Right atrium auricular region (tissue), 2 donors: ENCODE data around the gene PTTG1. TPM values are rescaled to one million over a fixed set of nuclear protein-coding genes. Genes with fewer than 3 reads are reported as not detected.

Experiments used
- DNase-seq: peaks from one replicate; pipeline ENCODE4 v3.0.0-alpha.2; 2019; ENCODE audit warnings: low spot score
- H3K27ac ChIP-seq, 2 donors: fragments of 200-600 bp; sonication (generic); 1 replicate in 1 of 2; 2 replicates in 1 of 2; pipeline ENCODE4 v1.5.1; 2016 to 2019
- H3K27me3 ChIP-seq, 2 donors: fragments of 200-600 bp; sonication (generic); one replicate each; pipeline versions ENCODE4 v1.5.1 to v1.6.0; 2017 to 2019
- H3K36me3 ChIP-seq: fragments of 200-600 bp; sonication (generic); one replicate; pipeline ENCODE4 v1.5.1; 2016
- H3K4me1 ChIP-seq, 2 donors: fragments of 200-600 bp; sonication (generic); one replicate each; pipeline versions ENCODE4 v1.5.1 to v1.6.0; 2017 to 2019
- H3K4me3 ChIP-seq, 2 donors: fragments of 200-600 bp; sonication (generic); 1 replicate in 1 of 2; 2 replicates in 1 of 2; pipeline ENCODE4 v1.5.1; 2017 to 2019; ENCODE audit warnings: mild to moderate bottlenecking in 1 of 2, moderate library complexity in 1 of 2
- H3K9me3 ChIP-seq, 2 donors: fragments of 200-600 bp; sonication (generic); one replicate each; pipeline ENCODE4 v1.5.1; 2019
- total RNA-seq, 2 donors: library from RNA; depleted of rRNA; stranded (reverse); fragments of >200 nt; gene quantifications; one replicate each; pipeline ENCODE4 v1.1.0, GENCODE V29; 2016
- TF ChIP-seq, protein P1 (sequence below), 2 donors: fragments of 200-600 bp; sonication (generic); IDR thresholded peaks; one replicate each; pipeline ENCODE4 v1.5.1; 2019; ENCODE audit warnings: antibody characterized with exemption in 2 of 2

The PTTG1 gene
- total RNA-seq, 2 donors from 2014 or later, result 4.0 to 5.9 TPM

DNA sequence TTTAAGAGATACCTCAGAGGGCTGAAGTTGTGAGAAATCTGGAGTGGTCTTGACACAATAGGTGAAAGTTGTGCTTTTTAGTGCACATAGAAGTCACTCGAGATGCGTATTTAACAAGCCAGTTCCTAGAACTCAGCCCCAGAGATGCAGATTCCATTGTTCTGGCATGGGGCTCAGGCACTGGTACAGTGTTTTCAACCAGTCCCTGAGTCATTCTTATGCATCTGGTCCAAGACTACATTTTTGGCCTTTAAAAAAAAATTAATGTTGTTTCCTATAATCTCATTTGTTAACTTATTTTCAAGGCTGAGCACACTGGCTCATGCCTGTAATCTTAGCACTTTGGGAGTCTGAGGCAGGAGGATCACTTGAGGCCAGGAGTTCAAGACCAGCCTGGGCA is 29.6 kb downstream of the PTTG1 start:
- no peak for DNase-seq
- H3K4me3 ChIP-seq, result no peak overlapping the region
- H3K4me1 ChIP-seq, result peaks cover 0 to 5% of the 10 kb centered on the region in 2 donors
- H3K9me3 ChIP-seq, result no peaks in the 10 kb centered on the region
- no peaks in the 10 kb centered on the region for H3K36me3 ChIP-seq
- no peak overlapping the region for H3K27ac ChIP-seq
- TF ChIP-seq, protein P1, sequence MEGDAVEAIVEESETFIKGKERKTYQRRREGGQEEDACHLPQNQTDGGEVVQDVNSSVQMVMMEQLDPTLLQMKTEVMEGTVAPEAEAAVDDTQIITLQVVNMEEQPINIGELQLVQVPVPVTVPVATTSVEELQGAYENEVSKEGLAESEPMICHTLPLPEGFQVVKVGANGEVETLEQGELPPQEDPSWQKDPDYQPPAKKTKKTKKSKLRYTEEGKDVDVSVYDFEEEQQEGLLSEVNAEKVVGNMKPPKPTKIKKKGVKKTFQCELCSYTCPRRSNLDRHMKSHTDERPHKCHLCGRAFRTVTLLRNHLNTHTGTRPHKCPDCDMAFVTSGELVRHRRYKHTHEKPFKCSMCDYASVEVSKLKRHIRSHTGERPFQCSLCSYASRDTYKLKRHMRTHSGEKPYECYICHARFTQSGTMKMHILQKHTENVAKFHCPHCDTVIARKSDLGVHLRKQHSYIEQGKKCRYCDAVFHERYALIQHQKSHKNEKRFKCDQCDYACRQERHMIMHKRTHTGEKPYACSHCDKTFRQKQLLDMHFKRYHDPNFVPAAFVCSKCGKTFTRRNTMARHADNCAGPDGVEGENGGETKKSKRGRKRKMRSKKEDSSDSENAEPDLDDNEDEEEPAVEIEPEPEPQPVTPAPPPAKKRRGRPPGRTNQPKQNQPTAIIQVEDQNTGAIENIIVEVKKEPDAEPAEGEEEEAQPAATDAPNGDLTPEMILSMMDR (IDR thresholded peaks at IDR 0.05), result no peak
- no peaks in the 10 kb centered on the region for H3K27me3 ChIP-seq

DNA sequence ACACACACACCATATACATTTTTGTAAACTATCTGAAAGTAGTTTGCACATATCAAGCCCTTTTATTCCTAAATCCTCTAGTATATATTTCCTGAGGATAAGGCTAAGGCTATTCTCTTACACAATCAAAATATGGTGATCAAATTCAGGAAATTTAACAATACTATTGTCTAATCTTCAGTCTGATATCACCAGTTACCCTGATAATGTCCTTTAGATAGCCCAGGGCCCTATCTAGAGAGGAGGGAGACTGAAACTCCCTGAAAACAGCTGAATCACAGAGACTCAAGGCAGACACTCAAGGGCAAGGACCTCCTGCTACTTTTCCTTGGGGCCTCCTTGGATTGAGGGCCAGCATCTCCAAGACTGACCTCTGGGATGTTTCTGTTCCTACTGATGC is 30.4 kb downstream of the PTTG1 start:
- Histone ChIP-seq H3K9me3 (no peaks in the 10 kb centered on the region), H3K27ac (no peak overlapping the region), H3K4me1 (peaks cover 0 to 5% of the 10 kb centered on the region in 2 donors), H3K36me3 (no peaks in the 10 kb centered on the region), H3K27me3 (no peaks in the 10 kb centered on the region), H3K4me3 (no peak overlapping the region)
- TF ChIP-seq, protein P1 (IDR thresholded peaks at IDR 0.05), result no peak
- DNase-seq, result no peak

DNA sequence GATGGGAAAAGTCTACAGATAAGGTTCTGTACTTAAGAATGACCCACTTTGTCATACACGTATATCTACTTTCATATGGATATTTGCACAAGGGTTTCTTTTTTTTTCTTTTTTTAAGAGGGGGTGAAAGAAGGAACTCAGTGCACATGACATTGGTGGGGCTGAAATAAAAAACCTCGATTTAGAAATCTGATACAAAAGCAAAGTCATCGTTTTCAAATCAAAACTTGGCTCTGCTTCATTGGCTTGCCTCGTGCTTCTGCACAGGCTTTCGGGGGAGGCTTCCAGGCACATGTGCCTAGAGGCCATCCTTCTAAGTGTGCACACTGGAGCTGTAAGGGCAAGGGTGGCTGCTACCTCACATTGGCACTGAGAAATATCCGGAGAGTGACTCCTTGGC is 31.1 kb downstream of the PTTG1 start:
- Histone ChIP-seq H3K27ac (no peak overlapping the region), H3K4me3 (no peak overlapping the region), H3K4me1 (peaks cover 0 to 5% of the 10 kb centered on the region in 2 donors), H3K36me3 (no peaks in the 10 kb centered on the region), H3K27me3 (no peaks in the 10 kb centered on the region), H3K9me3 (no peaks in the 10 kb centered on the region)
- no peak for DNase-seq
- TF ChIP-seq, protein P1 (IDR thresholded peaks at IDR 0.05), result no peak

DNA sequence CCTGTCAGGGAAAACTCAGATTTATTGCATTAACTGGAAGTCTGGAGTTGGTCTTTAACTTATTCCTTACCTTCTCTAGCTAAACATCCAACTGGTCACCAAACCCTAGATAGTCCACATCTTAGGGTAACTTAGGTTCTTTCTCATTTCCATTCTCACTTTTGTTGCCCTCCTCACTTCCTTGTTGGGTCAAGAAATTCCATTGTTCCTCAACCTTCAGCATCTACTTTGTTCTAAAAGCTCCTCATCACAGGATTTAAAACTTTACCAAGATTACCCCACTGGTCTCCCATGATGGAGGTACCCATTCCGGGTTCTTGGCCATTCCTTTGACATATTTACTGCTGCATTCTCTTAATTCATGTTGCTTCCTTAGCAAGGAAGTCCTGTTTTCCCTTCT is 32.1 kb downstream of the PTTG1 start:
- H3K27me3 ChIP-seq, result no peaks in the 10 kb centered on the region
- H3K9me3 ChIP-seq, result no peaks in the 10 kb centered on the region
- no peak overlapping the region for H3K27ac ChIP-seq
- H3K4me1 ChIP-seq, result peaks cover 0 to 5% of the 10 kb centered on the region in 2 donors
- no peaks in the 10 kb centered on the region for H3K36me3 ChIP-seq
- no peak for DNase-seq
- no peak overlapping the region for H3K4me3 ChIP-seq
- TF ChIP-seq, protein P1 (IDR thresholded peaks at IDR 0.05), result no peak

DNA sequence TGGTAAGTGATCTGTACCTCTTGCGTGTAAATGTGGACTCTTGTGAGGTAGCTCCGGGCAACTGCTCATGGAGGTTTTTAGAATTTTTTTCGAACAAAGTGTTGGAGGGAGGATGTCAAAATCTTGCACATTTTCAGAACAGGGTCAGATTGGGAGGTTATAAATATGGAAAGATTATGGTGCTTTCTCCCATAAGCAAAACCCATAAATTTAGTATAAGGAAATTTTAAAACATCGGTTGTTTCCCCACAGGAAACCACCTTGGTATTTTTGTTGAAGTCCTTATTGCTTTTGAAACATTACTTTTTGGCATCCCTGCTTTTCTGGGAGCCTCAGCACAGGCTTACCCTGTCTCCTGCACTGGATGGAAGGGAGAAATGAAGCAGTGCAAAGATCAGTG is 33.9 kb downstream of the PTTG1 start:
- Histone ChIP-seq H3K4me3 (no peak overlapping the region), H3K36me3 (no peaks in the 10 kb centered on the region), H3K4me1 (peaks cover 0 to 5% of the 10 kb centered on the region in 2 donors), H3K27me3 (no peaks in the 10 kb centered on the region), H3K27ac (no peak overlapping the region), H3K9me3 (no peaks in the 10 kb centered on the region)
- TF ChIP-seq, protein P1 (IDR thresholded peaks at IDR 0.05), result no peak
- no peak for DNase-seq

DNA sequence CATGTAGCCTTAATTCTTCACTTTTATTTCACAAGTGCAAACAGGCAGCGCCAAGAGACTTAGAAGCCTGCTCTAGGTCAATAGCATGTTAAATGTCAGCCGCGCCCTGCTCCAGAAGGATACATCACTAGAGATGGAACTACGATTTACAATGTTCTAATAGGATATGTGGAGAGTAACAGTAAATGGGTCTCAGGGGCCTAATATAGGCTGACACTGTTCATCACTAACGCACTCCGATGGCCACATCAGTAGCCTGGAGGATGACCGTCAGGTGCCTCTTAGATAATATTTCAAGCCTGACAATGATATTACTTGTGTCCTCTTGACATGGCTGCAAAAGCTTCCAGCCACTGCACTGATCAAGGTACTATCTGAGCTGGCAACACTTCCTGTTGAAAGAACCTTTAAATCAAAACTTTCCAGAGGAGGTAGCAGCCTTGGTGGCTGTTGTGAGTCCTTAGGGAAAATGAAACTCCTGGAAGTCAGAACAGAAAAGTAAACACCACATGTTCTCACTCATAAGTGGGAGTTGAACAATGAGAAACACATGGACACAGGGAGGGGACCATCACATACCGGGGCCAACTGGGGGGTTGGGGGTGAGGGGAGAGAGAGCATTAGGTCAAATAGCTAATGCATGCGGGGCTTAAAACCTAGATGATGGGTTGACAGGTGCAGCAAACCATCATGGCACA is 35.0 kb downstream of the PTTG1 start:
- TF ChIP-seq, protein P1 (IDR thresholded peaks at IDR 0.05), result no peak
- Histone ChIP-seq H3K4me3 (no peak overlapping the region), H3K36me3 (no peaks in the 10 kb centered on the region), H3K27me3 (no peaks in the 10 kb centered on the region), H3K4me1 (peaks cover 0 to 5% of the 10 kb centered on the region in 2 donors), H3K27ac (no peak overlapping the region), H3K9me3 (no peaks in the 10 kb centered on the region)
- DNase-seq, result no peak
